ENCODE measurements around the gene COMMD1.

The COMMD1 gene

DNA sequence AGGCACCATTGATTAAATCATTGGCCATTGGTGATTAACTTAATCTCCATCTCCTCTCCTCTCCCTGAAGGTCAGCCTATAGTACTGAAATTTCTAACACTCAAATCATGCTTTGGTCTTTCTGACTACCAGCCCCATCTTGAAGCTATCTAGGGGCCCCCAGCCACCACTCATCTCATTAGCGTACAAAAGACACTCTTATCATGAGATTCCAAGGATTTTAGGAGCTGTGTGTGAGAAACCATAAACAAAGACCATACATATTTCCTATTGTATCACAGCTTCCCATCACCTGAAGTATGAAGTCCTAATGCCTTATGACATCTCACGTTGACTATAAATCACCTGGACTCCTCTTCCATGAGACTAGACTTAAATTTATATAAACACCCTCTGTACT is 196.4 kb downstream of the COMMD1 start:
- Histone ChIP-seq H3K4me2 (ENCODE audit: low read depth, low read length, poor library complexity, severe bottlenecking) (no peak overlapping the region), H3K4me3 (ENCODE audit: insufficient read depth, low read length, poor library complexity, severe bottlenecking) (no peak overlapping the region), H3K9ac (ENCODE audit: low read length) (no peak overlapping the region), H3K9me2 (replicated peaks; ENCODE audit: insufficient read depth, low read length) (no peaks in the 10 kb centered on the region), H2AFZ (ENCODE audit: low read depth, low read length, severe bottlenecking) (no peak overlapping the region), H3F3A (ENCODE audit: insufficient read depth) (no peaks in the 10 kb centered on the region), H3K27me3 (ENCODE audit: low read length) (no peaks in the 10 kb centered on the region), H3K9me3 (ENCODE audit: insufficient read depth, low read length) (no peaks in the 10 kb centered on the region), H3K79me2 (ENCODE audit: insufficient read depth, low read length) (no peaks in the 10 kb centered on the region), H4K20me1 (ENCODE audit: low read depth, low read length) (no peaks in the 10 kb centered on the region), H3K27ac (ENCODE audit: low read depth, low read length) (no peak overlapping the region), H3K36me3 (ENCODE audit: low read length) (no peaks in the 10 kb centered on the region)
- TF ChIP-seq, protein P1, sequence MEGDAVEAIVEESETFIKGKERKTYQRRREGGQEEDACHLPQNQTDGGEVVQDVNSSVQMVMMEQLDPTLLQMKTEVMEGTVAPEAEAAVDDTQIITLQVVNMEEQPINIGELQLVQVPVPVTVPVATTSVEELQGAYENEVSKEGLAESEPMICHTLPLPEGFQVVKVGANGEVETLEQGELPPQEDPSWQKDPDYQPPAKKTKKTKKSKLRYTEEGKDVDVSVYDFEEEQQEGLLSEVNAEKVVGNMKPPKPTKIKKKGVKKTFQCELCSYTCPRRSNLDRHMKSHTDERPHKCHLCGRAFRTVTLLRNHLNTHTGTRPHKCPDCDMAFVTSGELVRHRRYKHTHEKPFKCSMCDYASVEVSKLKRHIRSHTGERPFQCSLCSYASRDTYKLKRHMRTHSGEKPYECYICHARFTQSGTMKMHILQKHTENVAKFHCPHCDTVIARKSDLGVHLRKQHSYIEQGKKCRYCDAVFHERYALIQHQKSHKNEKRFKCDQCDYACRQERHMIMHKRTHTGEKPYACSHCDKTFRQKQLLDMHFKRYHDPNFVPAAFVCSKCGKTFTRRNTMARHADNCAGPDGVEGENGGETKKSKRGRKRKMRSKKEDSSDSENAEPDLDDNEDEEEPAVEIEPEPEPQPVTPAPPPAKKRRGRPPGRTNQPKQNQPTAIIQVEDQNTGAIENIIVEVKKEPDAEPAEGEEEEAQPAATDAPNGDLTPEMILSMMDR (IDR thresholded peaks at IDR 0.05; ENCODE audit: insufficient read depth, low read length, poor library complexity, severe bottlenecking), result no peak
- no peak for TF ChIP-seq EZH2phosphoT487 (conservative IDR thresholded peaks at IDR 0.05; ENCODE audit: low read length)

DNA sequence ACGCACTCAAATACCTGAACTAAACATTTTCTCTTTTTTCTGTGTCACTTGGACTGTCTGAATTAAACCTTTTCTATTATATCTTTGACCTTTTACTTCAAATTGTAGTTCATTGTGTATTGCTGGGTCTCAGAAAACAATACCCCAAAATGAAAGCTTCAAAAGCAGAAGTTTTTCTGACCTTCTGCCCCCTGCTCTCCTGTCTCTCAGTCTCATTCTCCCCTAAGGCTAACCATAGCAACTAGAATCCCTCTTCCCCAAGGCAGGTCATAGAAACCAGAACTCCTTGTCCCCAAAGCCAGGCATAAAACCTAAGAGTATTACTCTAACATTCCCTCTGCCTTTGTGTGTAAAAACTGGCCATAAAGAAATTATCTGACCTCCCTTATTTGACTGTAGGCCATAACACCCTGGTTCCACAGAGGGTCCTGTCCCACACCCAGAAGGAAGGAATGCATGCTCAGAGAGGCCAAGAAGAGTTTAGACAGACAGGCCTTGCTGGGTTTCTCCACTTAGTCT is 197.0 kb downstream of the COMMD1 start:
- H3K9me3 ChIP-seq (ENCODE audit: insufficient read depth, low read length), result no peaks in the 10 kb centered on the region
- no peak overlapping the region for H3K27ac ChIP-seq (ENCODE audit: low read depth, low read length)
- no peaks in the 10 kb centered on the region for H3K36me3 ChIP-seq (ENCODE audit: low read length)
- no peaks in the 10 kb centered on the region for H3K79me2 ChIP-seq (ENCODE audit: insufficient read depth, low read length)
- H3F3A ChIP-seq (ENCODE audit: insufficient read depth), result no peaks in the 10 kb centered on the region
- H4K20me1 ChIP-seq (ENCODE audit: low read depth, low read length), result no peaks in the 10 kb centered on the region
- H3K9me2 ChIP-seq (replicated peaks; ENCODE audit: insufficient read depth, low read length), result no peaks in the 10 kb centered on the region
- no peak overlapping the region for H3K4me3 ChIP-seq (ENCODE audit: insufficient read depth, low read length, poor library complexity, severe bottlenecking)
- TF ChIP-seq EZH2phosphoT487 (conservative IDR thresholded peaks at IDR 0.05; ENCODE audit: low read length), result no peak
- TF ChIP-seq, protein P1 (IDR thresholded peaks at IDR 0.05; ENCODE audit: insufficient read depth, low read length, poor library complexity, severe bottlenecking), result no peak
- no peak overlapping the region for H3K4me2 ChIP-seq (ENCODE audit: low read depth, low read length, poor library complexity, severe bottlenecking)
- no peaks in the 10 kb centered on the region for H3K27me3 ChIP-seq (ENCODE audit: low read length)
- no peak overlapping the region for H2AFZ ChIP-seq (ENCODE audit: low read depth, low read length, severe bottlenecking)
- H3K9ac ChIP-seq (ENCODE audit: low read length), result no peak overlapping the region

DNA sequence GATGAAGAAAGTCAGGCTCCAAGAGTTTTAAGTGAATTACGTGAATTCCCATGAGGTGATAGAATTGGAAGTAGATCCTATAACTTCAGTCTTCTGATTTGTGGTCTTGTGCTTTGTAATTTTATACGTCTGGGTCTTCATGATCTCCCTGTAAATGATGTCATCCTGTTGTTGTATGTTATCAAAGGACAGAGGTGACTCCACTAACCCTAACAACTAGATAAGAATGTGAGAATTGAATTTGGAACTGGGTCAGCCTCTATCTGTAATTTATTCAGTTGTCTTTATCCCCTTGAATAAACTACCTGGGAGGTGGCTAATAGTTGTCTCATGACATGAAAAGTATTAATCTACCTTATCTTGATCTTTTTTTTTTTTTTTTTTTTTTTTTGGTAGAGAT is 204.1 kb downstream of the COMMD1 start:
- Histone ChIP-seq H3K27me3 (ENCODE audit: low read length) (no peaks in the 10 kb centered on the region), H4K20me1 (ENCODE audit: low read depth, low read length) (no peaks in the 10 kb centered on the region), H3K79me2 (ENCODE audit: insufficient read depth, low read length) (no peaks in the 10 kb centered on the region), H3K4me3 (ENCODE audit: insufficient read depth, low read length, poor library complexity, severe bottlenecking) (no peak overlapping the region), H2AFZ (ENCODE audit: low read depth, low read length, severe bottlenecking) (no peak overlapping the region), H3K4me2 (ENCODE audit: low read depth, low read length, poor library complexity, severe bottlenecking) (no peak overlapping the region), H3K9me3 (ENCODE audit: insufficient read depth, low read length) (no peaks in the 10 kb centered on the region), H3F3A (ENCODE audit: insufficient read depth) (no peaks in the 10 kb centered on the region), H3K36me3 (ENCODE audit: low read length) (no peaks in the 10 kb centered on the region), H3K27ac (ENCODE audit: low read depth, low read length) (no peak overlapping the region), H3K9me2 (replicated peaks; ENCODE audit: insufficient read depth, low read length) (no peaks in the 10 kb centered on the region), H3K9ac (ENCODE audit: low read length) (no peak overlapping the region)
- TF ChIP-seq, protein P1 (IDR thresholded peaks at IDR 0.05; ENCODE audit: insufficient read depth, low read length, poor library complexity, severe bottlenecking), result no peak
- TF ChIP-seq EZH2phosphoT487 (conservative IDR thresholded peaks at IDR 0.05; ENCODE audit: low read length), result no peak

All from SU-DHL-6 (cell line).